Ureter (tissue), 1 donor: ENCODE measurements around the gene SPOP. TPM values are rescaled to one million over a fixed set of nuclear protein-coding genes. Genes with fewer than 3 reads are reported as not detected.
"Not testable (repeated sequence)": the region's sequence is repeated elsewhere in the genome, so short reads cannot be mapped to it uniquely, and the experiment has no call there.

ENCODE experiments used
- DNase-seq: peaks from one replicate; pipeline ENCODE4 v3.0.0-alpha.2; 2020; ENCODE audit warnings: low spot score
- total RNA-seq: library from RNA; stranded (reverse); gene quantifications from one replicate; pipeline ENCODE4 v1.2.4, GENCODE V29; 2023
- donor health status: DM: yes; HTN: yes; CAD: no.

Gene SPOP
- total RNA-seq, 1 donor from 2014 or later = 107 TPM

DNA sequence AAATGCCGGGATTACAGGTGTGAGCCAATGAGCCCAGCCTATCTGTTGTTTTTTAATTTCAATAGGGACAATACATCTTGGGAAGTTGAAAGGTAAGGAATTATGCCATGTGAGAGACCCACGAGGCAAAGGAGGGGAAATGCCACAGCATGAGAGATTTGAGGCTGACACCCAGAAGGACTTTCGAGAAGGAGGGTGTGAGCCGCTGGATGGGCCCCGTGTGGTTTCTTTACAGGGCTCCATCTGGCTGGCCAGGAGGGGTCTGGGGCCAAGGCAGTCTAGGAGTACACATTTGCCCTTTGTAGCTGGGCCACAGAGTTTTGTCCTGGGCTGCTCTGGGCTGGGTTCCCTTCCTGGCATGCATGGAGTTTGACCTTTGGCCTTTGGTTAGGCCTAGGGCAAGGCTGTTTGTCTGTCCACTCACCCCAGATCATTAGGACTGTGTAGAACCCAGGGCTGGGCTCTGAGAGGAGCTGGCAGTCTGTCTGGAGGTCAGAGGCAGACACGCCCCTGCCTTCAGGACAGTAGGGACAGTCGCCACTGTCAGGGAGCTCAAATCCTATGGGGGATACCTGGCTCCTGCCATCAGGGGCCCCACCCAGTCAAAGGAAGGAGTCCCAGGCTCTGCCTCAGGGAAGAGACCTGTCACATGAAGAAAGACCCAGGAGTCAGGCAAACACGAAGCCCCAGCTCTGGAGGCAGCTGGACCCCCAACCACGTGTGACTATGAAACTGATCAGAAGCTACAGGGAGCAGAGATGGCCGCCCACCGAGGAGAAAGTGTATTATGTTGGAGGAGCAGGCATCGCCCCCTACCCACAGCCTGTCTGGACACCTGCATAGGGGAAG lies 126.5 kb downstream of the SPOP start:
- DNase-seq = no peak

DNA sequence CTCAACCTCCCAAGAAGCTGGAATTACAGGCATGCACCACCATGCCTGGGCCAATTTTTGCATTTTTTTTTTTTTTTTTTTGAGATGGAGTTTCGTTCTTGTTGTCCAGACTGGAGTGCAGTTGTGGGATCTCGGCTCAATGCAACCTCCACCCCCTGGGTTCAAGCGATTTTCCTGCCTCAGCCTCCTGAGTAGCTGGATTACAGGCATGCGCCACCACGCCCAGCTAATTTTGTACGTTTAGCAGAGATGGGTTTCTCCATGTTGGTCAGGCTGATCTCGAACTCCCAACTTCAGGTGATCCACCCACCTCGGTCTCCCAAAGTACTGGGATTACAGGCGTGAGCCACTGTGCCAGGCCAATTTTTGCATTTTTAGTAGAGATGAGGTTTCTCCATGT lies 127.1 kb downstream of the SPOP start:
- not testable (repeated sequence) for DNase-seq

GRCh38 chr17:49549691-49550678 lies 127.9 kb downstream of the SPOP start:
- no peak for DNase-seq

GRCh38 chr17:49549311-49549605 lies 128.6 kb downstream of the SPOP start:
- DNase-seq = no peak

Other genes with a start within 250 kb of the SPOP start
- 10.0 TPM for gene NGFR, start 182.8 kb downstream of the SPOP start, total RNA-seq
- gene NXPH3, start 102.2 kb downstream of the SPOP start, total RNA-seq = 9.2 TPM
- gene SLC35B1, start 29.9 kb upstream of the SPOP start, total RNA-seq = 55.5 TPM
- 12.4 TPM for gene FAM117A, start 86.0 kb upstream of the SPOP start, total RNA-seq
- 98.2 TPM for gene KAT7, start 110.6 kb upstream of the SPOP start, total RNA-seq
- not detected for gene TAC4, start 170.0 kb upstream of the SPOP start, total RNA-seq